Liver (tissue), 3 donors: ENCODE data around the gene LARP4.

Source experiments
- CTCF ChIP-seq: fragments of 150-350 bp; IDR thresholded peaks from 2 replicates; pipeline ENCODE4 v1.5.1; 2017; ENCODE audit warnings: improper control_type of control experiment, low read depth, low read length; ENCODE audit not compliant: missing input control
- FOXA1 ChIP-seq: IDR thresholded peaks from 2 replicates; pipeline ENCODE4 v1.6.1; 2016; ENCODE audit warnings: antibody characterized with exemption
- GABPA ChIP-seq, 2 donors: IDR thresholded peaks in 1 of 2; conservative IDR thresholded peaks in 1 of 2; 2 replicates each; pipeline ENCODE4 v1.6.1; 2016; ENCODE audit warnings: antibody characterized with exemption in 2 of 2, mild to moderate bottlenecking in 1 of 2, moderate library complexity in 1 of 2
- HNF4G ChIP-seq: IDR thresholded peaks from 2 replicates; pipeline ENCODE4 v1.6.1; 2016; ENCODE audit warnings: antibody characterized with exemption
- JUND ChIP-seq, 2 donors: IDR thresholded peaks; 2 replicates each; pipeline ENCODE4 v1.6.1; 2016; ENCODE audit warnings: antibody characterized with exemption in 2 of 2
- RAD21 ChIP-seq, 2 donors: IDR thresholded peaks; 2 replicates each; pipeline ENCODE4 v1.6.1; 2016; ENCODE audit warnings: antibody characterized with exemption in 2 of 2, mild to moderate bottlenecking in 2 of 2
- TAF1 ChIP-seq: conservative IDR thresholded peaks from 2 replicates; pipeline ENCODE4 v1.6.1; 2016; ENCODE audit warnings: antibody characterized with exemption, mild to moderate bottlenecking
- donor health status: healthy.
- donor health status: healthy.

- TF ChIP-seq GABPA (IDR thresholded peaks at IDR 0.05 in 1 of 2, conservative IDR thresholded peaks at IDR 0.05 in 1 of 2) = no peak
- no peak for TF ChIP-seq CTCF
- TF ChIP-seq TAF1 = no peak
- no peak for TF ChIP-seq JUND (IDR thresholded peaks at IDR 0.05)
- TF ChIP-seq HNF4G = no peak
- no peak for TF ChIP-seq FOXA1
- no peak for TF ChIP-seq RAD21 (IDR thresholded peaks at IDR 0.05)
These were observed 41.1 kb downstream of the LARP4 start for GRCh38 chr12:50441763-50442162.
